ENCODE data around the gene TLL2. TPM values are rescaled to one million over a fixed set of nuclear protein-coding genes. Genes with fewer than 3 reads are reported as not detected.

TLL2 gene
- total and polyA plus RNA-seq, 2 donors (not counting 3 experiments of a cell fraction or from before 2014, with no cell fraction given): 0.03 to 0.20 TPM

- CTCF ChIA-PET: interaction anchor here (1.1 to 3.3 kb wide), 3 partner anchors 14 to 126 kb away, joined by 3 to 19 read pairs (median 7); partner anchors contain the start of gene TLL2
Observed at GRCh38 chr10:96496281-96496925, 17.3 kb downstream of the TLL2 start.

More at GRCh38 chr10:96496281-96496925, 17.3 kb downstream of the TLL2 start:
- H3K79me2 ChIP-seq (ENCODE audit: control insufficient read depth, insufficient read depth, low read length): no peaks in the 10 kb centered on the region
- no peak overlapping the region for H3K4me2 ChIP-seq (ENCODE audit: insufficient read depth, low read length)
- H3K9me3 ChIP-seq (replicated peaks; ENCODE audit: control insufficient read depth, insufficient read depth, low read length): no peaks in the 10 kb centered on the region
- H3K4me3 ChIP-seq (replicated peaks in 1 of 3; ENCODE audit: insufficient read depth in 1 of 3, low read depth in 1 of 3, low read length in 3 of 3): no peak overlapping the region
- BruUV-seq (replicated peaks): no TSS peak
- TF ChIP-seq CTCF (IDR thresholded peaks at IDR 0.05; ENCODE audit: extremely low read depth in 1 of 2, insufficient read depth in 1 of 2, low read depth in 1 of 2, low read length in 2 of 2): no peak
- TF ChIP-seq POLR2AphosphoS5 (IDR thresholded peaks at IDR 0.05; ENCODE audit: insufficient read depth, low read depth, low read length): no peak
- TF ChIP-seq GATA2 (IDR thresholded peaks at IDR 0.05; ENCODE audit: insufficient read depth, insufficient read length, low read depth, low read length): no peak
- TF ChIP-seq MYC (IDR thresholded peaks at IDR 0.05; ENCODE audit: low read depth, low read length): no peak
- TF ChIP-seq JUN (IDR thresholded peaks at IDR 0.05; ENCODE audit: borderline replicate concordance, insufficient read depth, insufficient read length, low read depth): no peak
- no peak for TF ChIP-seq FOS (IDR thresholded peaks at IDR 0.05; ENCODE audit: borderline replicate concordance, insufficient read depth, low read length)
- no peak for TF ChIP-seq POLR2A (IDR thresholded peaks at IDR 0.05; ENCODE audit: low read depth, low read length)
- TF ChIP-seq MAX (IDR thresholded peaks at IDR 0.05; ENCODE audit: insufficient read depth, insufficient read length): no peak
- TF ChIP-seq EZH2 (IDR thresholded peaks at IDR 0.05; ENCODE audit: borderline replicate concordance, low read depth, low read length, severe bottlenecking): no peak
- no peak for FAIRE-seq
- no peak overlapping the region for H3K9ac ChIP-seq (replicated peaks; ENCODE audit: extremely low read depth, insufficient read depth, low read length)
- no peak overlapping the region for H2AFZ ChIP-seq (ENCODE audit: low read depth, low read length)
- no peak overlapping the region for H3K27ac ChIP-seq (ENCODE audit: insufficient read depth, low read depth, low read length)
- H4K20me1 ChIP-seq (replicated peaks; ENCODE audit: control insufficient read depth, extremely low read depth, insufficient read depth, low read length): no peaks in the 10 kb centered on the region
- POLR2A ChIA-PET: no interaction called here
- no peaks in the 10 kb centered on the region for H3K9me1 ChIP-seq (replicated peaks; ENCODE audit: control insufficient read depth, extremely low read depth, insufficient read depth, low read length)
- H3K4me1 ChIP-seq (ENCODE audit: control insufficient read depth, extremely low read depth, insufficient read depth, low read length): no peaks in the 10 kb centered on the region
- intact Hi-C loops (cut with micrococcal nuclease) (no loop called here), dilution Hi-C loops (cut with MboI; ENCODE audit: extremely low pct_ligation_motif_present, low sequenced_read_pairs) (no loop called here)
- H3K36me3 ChIP-seq (ENCODE audit: control insufficient read depth in 2 of 2, extremely low read depth in 1 of 2, insufficient read depth in 2 of 2, low read length in 2 of 2): no peaks in the 10 kb centered on the region
- DNase-seq (ENCODE audit: low read depth, low spot score): peak; percentile 30
- no peaks in the 10 kb centered on the region for H3K27me3 ChIP-seq (ENCODE audit: control insufficient read depth in 2 of 2, insufficient read depth in 2 of 2, low read length in 2 of 2)
